ENCODE results near the gene EXOSC10. TPM values are rescaled to one million over a fixed set of nuclear protein-coding genes. Genes with fewer than 3 reads are reported as not detected.
A peak's percentile ranks its signal among the peaks of the same experiment; 100 is the strongest.

EXOSC10 gene
- total RNA-seq, 1 experiment from 2014 or later = 57.7 TPM

GRCh38 chr1:11134898-11135266, 35.2 kb upstream of the EXOSC10 start:
- no peaks in the 10 kb centered on the region for H3K27me3 ChIP-seq (ENCODE audit: insufficient read depth, low read depth)
- no peak overlapping the region for H3K4me2 ChIP-seq
- no TSS peak for BruUV-seq (replicated peaks)
- H2AFZ ChIP-seq = no peak overlapping the region
- H3K4me3 ChIP-seq = no peak overlapping the region
- 0 out of 2 replicates have a peak, but pooled peaks cover 2% of the 10 kb centered on the region for H3K36me3 ChIP-seq (ENCODE audit: low read depth)
- H3K27ac ChIP-seq = no peak overlapping the region
- ChIA-PET POLR2A (ENCODE audit: unreplicated experiment) (no interaction called here), CTCF (no interaction called here)
- 0 out of 2 replicates have a peak, but pooled peaks cover 10% of the 10 kb centered on the region for H3F3A ChIP-seq (ENCODE audit: insufficient read depth, low read depth)
- H3K9me2 ChIP-seq (ENCODE audit: insufficient read depth) = no peaks in the 10 kb centered on the region
- intact Hi-C loops (cut with micrococcal nuclease; ENCODE audit: unreplicated experiment) = no loop called here
- TF ChIP-seq EZH2 (IDR thresholded peaks at IDR 0.05; ENCODE audit: low read depth) (no peak), CTCF (conservative IDR thresholded peaks at IDR 0.05) (no peak)
- peaks cover 7% of the 10 kb centered on the region; the same call in 1 of the 2 replicates for H3K4me1 ChIP-seq (replicated peaks; ENCODE audit: insufficient read depth)
- no peaks in the 10 kb centered on the region for H3K9me3 ChIP-seq (ENCODE audit: insufficient read depth, low read depth)
- H4K20me1 ChIP-seq (ENCODE audit: insufficient read depth) = no peaks in the 10 kb centered on the region
- DNase-seq = no peak
- no peaks in the 10 kb centered on the region for H3K79me2 ChIP-seq (ENCODE audit: low read depth)

GRCh38 chr1:11134251-11134897, 34.7 kb upstream of the EXOSC10 start:
- no peak overlapping the region for H3K4me3 ChIP-seq
- no peaks in the 10 kb centered on the region for H3K27me3 ChIP-seq (ENCODE audit: insufficient read depth, low read depth)
- H3K4me1 ChIP-seq (replicated peaks; ENCODE audit: insufficient read depth) = peaks cover 7% of the 10 kb centered on the region; the same call in 1 of the 2 replicates
- no peaks in the 10 kb centered on the region for H3K79me2 ChIP-seq (ENCODE audit: low read depth)
- ChIA-PET POLR2A (ENCODE audit: unreplicated experiment) (interaction anchor here (0.6 kb wide), 1 partner anchor 100 kb away, joined by 4 read pairs; no protein-coding TSS in a partner anchor), CTCF (no interaction called here)
- no peaks in the 10 kb centered on the region for H4K20me1 ChIP-seq (ENCODE audit: insufficient read depth)
- no peak overlapping the region for H3K4me2 ChIP-seq
- peak in 1 of 2 experiments; percentile 76 for DNase-seq
- intact Hi-C loops (cut with micrococcal nuclease; ENCODE audit: unreplicated experiment) = no loop called here
- no peaks in the 10 kb centered on the region for H3K9me2 ChIP-seq (ENCODE audit: insufficient read depth)
- no peaks in the 10 kb centered on the region for H3K9me3 ChIP-seq (ENCODE audit: insufficient read depth, low read depth)
- H3K36me3 ChIP-seq (ENCODE audit: low read depth) = 0 out of 2 replicates have a peak, but pooled peaks cover 3% of the 10 kb centered on the region
- H2AFZ ChIP-seq = no peak overlapping the region
- no peak overlapping the region for H3K27ac ChIP-seq
- TF ChIP-seq EZH2 (IDR thresholded peaks at IDR 0.05; ENCODE audit: low read depth) = no peak
- no peak for TF ChIP-seq CTCF (conservative IDR thresholded peaks at IDR 0.05)
- BruUV-seq (replicated peaks) = no TSS peak
- 0 out of 2 replicates have a peak, but pooled peaks cover 10% of the 10 kb centered on the region for H3F3A ChIP-seq (ENCODE audit: insufficient read depth, low read depth)

- POLR2A ChIA-PET (ENCODE audit: unreplicated experiment) = no interaction called here
- Histone ChIP-seq H3K27me3 (ENCODE audit: insufficient read depth, low read depth) (no peaks in the 10 kb centered on the region), H3K9me2 (ENCODE audit: insufficient read depth) (no peaks in the 10 kb centered on the region), H3K79me2 (ENCODE audit: low read depth) (no peaks in the 10 kb centered on the region), H3K27ac (no peak overlapping the region), H2AFZ (no peak overlapping the region), H3F3A (ENCODE audit: insufficient read depth, low read depth) (0 out of 2 replicates have a peak, but pooled peaks cover 10% of the 10 kb centered on the region), H3K36me3 (ENCODE audit: low read depth) (0 out of 2 replicates have a peak, but pooled peaks cover 3% of the 10 kb centered on the region), H3K4me3 (no peak overlapping the region), H3K9me3 (ENCODE audit: insufficient read depth, low read depth) (no peaks in the 10 kb centered on the region), H3K4me2 (no peak overlapping the region), H4K20me1 (ENCODE audit: insufficient read depth) (no peaks in the 10 kb centered on the region), H3K4me1 (replicated peaks; ENCODE audit: insufficient read depth) (peaks cover 7% of the 10 kb centered on the region; the same call in 1 of the 2 replicates)
- BruUV-seq (replicated peaks) = no TSS peak
- DNase-seq = no peak
- CTCF ChIA-PET = no interaction called here
- intact Hi-C loops (cut with micrococcal nuclease; ENCODE audit: unreplicated experiment) = no loop called here
- TF ChIP-seq EZH2 (IDR thresholded peaks at IDR 0.05; ENCODE audit: low read depth) (no peak), CTCF (conservative IDR thresholded peaks at IDR 0.05) (no peak)
These were observed 33.1 kb upstream of the EXOSC10 start for GRCh38 chr1:11132563-11133293.

Measured in PC-9 (cell line).